GM19025 (cell line): Measurements from ENCODE around the gene APOB.

Experiments
- ATAC-seq: cut with Tn5 transposase; IDR thresholded peaks from one replicate; pipeline ENCODE4 v1.9.1; 2021; ENCODE audit warnings: mild to moderate bottlenecking, low read depth, moderate library complexity; ENCODE audit not compliant: unreplicated experiment

APOB gene, protein sequence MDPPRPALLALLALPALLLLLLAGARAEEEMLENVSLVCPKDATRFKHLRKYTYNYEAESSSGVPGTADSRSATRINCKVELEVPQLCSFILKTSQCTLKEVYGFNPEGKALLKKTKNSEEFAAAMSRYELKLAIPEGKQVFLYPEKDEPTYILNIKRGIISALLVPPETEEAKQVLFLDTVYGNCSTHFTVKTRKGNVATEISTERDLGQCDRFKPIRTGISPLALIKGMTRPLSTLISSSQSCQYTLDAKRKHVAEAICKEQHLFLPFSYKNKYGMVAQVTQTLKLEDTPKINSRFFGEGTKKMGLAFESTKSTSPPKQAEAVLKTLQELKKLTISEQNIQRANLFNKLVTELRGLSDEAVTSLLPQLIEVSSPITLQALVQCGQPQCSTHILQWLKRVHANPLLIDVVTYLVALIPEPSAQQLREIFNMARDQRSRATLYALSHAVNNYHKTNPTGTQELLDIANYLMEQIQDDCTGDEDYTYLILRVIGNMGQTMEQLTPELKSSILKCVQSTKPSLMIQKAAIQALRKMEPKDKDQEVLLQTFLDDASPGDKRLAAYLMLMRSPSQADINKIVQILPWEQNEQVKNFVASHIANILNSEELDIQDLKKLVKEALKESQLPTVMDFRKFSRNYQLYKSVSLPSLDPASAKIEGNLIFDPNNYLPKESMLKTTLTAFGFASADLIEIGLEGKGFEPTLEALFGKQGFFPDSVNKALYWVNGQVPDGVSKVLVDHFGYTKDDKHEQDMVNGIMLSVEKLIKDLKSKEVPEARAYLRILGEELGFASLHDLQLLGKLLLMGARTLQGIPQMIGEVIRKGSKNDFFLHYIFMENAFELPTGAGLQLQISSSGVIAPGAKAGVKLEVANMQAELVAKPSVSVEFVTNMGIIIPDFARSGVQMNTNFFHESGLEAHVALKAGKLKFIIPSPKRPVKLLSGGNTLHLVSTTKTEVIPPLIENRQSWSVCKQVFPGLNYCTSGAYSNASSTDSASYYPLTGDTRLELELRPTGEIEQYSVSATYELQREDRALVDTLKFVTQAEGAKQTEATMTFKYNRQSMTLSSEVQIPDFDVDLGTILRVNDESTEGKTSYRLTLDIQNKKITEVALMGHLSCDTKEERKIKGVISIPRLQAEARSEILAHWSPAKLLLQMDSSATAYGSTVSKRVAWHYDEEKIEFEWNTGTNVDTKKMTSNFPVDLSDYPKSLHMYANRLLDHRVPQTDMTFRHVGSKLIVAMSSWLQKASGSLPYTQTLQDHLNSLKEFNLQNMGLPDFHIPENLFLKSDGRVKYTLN (N-terminal part only)

DNA sequence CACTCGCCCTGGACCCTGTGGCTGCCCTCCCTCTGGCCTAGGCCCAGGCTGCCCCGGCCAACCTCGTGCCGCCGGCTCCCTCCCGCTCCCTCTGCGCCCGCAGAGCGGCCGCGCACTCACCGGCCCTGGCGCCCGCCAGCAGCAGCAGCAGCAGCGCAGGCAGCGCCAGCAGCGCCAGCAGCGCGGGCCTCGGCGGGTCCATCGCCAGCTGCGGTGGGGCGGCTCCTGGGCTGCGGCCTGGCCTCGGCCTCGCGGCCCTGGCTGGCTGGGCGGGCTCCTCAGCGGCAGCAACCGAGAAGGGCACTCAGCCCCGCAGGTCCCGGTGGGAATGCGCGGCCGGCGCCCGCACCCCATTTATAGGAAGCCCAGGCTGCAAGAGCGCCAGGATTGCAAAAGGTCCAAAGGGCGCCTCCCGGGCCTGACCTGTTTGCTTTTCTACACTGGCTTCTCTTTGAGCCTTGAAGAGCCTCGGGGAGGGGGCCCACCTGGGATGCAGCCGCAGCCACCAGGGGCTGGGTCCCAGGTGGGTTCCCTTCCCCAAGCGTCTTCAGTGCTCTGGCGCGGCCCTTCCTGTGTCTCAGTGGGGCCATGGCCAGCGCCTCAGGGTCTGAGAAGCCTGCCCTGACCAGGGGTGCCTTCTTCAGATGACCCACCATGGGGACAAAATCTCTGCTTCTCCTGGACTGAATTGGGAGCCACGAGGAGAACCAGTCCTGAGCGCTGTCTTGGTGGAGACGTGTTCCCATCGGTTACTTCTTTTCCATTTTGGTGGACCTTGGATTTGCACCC is at the start of gene APOB:
Gene APOB, minus strand, starts transcription at position 330 of the 789 bp plus-strand sequence. Its CDS starts 128 bp downstream, at position 202.
- ATAC-seq: no peak

DNA sequence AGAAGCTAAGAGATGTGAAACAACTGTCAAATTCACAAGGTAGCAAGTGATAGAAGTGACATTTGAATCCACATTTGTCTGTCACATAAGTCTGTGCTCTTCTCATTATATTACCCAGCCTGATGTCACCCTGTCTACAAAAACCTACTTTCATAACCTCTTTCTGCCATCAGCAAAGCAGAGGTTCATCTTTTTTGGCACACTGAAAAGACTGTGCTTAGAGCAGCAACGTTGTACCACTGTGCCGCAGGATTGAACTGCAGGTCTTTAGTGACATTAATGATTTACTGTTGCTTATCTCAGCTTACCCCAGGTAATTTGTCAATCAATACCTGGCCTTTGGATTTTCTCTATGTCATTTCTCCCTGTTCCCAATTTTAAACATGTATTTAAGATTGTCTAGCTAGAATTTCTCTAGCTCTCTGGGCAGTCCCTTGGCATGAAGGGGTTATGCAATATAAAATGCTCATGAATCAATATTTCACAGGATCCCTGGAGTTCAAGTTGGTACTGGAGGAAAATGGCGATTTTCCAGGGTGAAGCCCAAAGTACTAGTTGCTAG is 48.5 kb upstream of the APOB start:
- no peak for ATAC-seq

GRCh38 chr2:21084401-21084800 is 40.5 kb upstream of the APOB start:
- ATAC-seq: no peak

GRCh38 chr2:21083482-21083881 is 39.6 kb upstream of the APOB start:
- no peak for ATAC-seq

- no peak for ATAC-seq
These were observed 34.4 kb upstream of the APOB start for GRCh38 chr2:21078296-21078695.

GRCh38 chr2:21072477-21073242 is 28.8 kb upstream of the APOB start:
- no peak for ATAC-seq

DNA sequence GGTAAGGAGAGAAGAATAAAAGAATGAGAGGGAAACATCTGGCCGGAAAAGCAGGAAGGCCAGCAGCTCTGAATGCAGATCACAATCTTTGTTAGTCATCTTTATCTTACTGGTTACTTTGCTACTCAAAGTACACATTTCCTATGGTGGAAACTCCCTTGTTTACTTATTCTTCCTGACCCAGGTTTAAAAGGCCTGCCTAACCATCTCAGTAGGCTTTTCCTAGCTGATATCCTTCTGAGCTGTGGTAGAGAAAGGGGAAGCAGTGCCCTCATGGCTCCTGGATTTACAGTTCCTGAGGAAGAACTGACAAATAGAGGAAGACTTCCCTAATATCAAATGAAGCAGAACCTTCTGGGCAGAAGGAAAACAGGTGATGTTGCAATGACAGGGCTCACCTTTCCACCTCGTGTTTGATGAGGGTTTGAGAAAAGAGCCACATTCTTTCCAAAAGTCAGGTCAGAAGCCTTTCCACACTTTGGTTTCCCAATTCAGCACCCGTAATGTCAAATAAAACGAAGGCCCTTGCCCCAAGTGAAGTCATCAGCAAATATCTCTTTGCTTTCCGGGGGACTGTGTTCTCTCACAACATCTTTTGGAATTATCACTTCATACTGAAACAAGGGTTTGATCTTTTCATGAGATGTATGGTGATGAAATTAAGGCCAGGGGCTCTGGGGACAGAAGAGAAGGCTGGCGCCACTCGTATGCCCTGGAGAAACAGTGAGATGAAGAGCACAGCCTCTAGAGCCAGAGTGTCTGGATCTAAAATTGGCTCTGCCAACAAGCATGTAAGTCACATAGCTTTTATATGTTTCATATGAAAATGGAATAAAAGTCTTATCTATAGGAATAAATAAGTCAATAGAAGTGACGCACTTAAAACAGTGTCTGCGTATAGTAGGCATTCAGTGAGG is 26.7 kb upstream of the APOB start:
- no peak for ATAC-seq

DNA sequence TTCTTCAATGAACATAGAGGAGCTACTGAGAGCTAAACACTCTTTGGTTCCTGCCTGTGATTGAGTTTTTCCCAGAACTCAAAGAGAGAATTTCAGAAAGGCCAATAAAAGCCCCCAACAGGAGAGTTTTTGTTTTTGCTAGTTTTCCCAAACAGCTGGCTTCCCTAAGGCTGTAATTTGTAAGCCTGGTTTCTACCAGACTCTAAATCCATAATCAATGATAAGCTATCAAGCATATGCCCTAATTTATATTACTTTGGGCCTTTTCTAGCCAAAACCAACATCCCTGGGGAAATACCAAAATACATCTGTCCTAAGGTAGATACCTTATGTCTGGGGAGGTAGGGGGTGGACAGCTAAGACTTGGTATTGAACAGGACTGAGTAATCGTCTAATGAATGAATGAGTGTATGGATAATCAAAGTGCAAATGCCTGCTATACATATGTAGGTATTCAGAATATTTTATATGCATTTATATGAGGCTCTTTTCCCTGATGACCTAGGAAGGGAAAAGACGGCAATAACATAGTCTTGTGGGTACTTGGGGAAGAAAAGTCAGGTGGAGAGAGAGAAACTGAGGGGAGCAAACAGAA is 26.0 kb upstream of the APOB start:
- no peak for ATAC-seq

GRCh38 chr2:21067859-21068537 is 24.1 kb upstream of the APOB start:
- no peak for ATAC-seq

- ATAC-seq: no peak
These were observed 23.3 kb upstream of the APOB start for GRCh38 chr2:21067125-21067524.

- no peak for ATAC-seq
These were observed 16.2 kb upstream of the APOB start for GRCh38 chr2:21059885-21060610.

- ATAC-seq: no peak
These were observed 13.2 kb upstream of the APOB start for GRCh38 chr2:21057097-21057496.

DNA sequence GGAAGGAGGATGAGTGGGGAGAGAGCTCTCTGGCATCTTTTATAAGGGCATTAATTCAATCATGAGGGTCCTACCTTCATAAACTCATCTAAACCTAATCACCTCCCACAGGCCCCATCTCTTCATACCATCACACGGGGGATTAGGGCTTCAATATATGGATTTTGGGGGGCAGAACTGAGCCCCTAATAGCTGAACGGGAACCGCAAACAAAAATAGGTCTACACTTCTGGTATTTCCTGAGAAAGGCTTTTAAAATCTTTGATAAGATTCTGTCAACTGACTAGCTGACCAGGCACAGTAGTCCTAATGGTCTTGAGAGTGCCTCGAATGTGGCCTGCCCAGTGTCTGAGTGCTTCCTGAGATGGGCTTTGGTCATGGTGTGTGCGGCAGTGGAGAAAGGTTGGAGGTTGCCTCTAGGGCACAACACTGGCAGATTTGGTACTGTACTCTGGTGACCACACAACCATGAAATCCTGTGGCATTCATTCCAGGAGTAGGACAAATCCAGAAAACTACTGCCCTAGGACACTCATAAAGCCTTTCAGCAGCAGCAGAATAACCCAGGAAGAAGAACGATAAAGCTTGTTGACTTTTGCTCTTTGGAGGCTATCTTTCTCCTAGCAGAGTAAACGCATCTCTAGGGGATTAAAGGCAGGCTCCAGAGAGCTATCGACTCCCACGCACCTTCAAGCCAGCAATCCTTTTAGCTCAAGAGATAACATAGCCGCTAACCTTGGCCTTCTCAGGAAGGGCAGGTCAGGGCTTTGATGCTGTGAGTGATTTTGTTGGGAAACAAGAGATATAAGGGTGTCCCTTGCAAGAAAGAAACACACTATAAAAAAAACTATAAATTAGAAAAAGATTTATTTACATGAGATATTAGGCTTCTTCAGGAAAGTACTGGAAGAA is 12.3 kb upstream of the APOB start:
- no peak for ATAC-seq

DNA sequence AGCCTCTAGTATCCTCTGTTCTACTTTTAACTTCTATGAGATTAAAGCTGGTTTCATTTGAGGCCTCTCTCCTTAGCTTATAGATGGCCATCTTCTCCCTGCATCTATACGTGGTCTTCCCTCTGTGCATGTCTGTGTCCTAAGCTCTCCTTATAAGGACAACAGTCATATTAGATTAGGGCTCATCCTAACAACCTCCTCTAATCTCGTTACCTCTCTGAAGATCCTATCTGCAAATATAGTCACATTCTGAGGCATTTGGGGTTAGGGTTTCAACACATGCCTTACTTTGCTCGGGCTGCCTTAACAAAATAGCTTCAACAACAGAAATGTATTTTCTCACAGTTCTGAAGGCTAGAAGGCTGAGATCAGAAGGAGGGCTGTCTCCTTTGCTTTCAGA is 11.6 kb upstream of the APOB start:
- no peak for ATAC-seq

- no peak for ATAC-seq
These were observed 10.1 kb upstream of the APOB start for GRCh38 chr2:21054011-21054410.
